SK-N-SH (cell line): ENCODE data around the gene DNHD1. TPM values are rescaled to one million over a fixed set of nuclear protein-coding genes. Genes with fewer than 3 reads are reported as not detected.

Experiments used
- CTCF ChIA-PET: fragments of 300-600, 350-600 bp; formaldehyde crosslinking; extraction: SDS; loops from one replicate; lab custom pipeline; 2021; lab: Yijun Ruan, JAX
- POLR2A ChIA-PET: fragments of 350-600 bp; sonication (Branson Sonifier 250); formaldehyde crosslinking; extraction: SDS; loops from one replicate; lab custom pipeline; 2020; ENCODE audit warnings: antibody characterized with exemption, inconsistent platforms; lab: Yijun Ruan, JAX
- DNase-seq: peaks from one replicate; pipeline ENCODE4 v3.0.0; 2012
- H2AFZ ChIP-seq: fragments of 200-600 bp; sonication (generic); 2 replicates; pipeline ENCODE4 v1.8.1; 2016; ENCODE audit warnings: antibody characterized with exemption, mild to moderate bottlenecking, low read depth
- H3F3A ChIP-seq: fragments of 200-600 bp; sonication (generic); replicated peaks from 2 replicates; pipeline ENCODE3; 2016; ENCODE audit warnings: antibody characterized with exemption, mild to moderate bottlenecking; ENCODE audit not compliant: insufficient read depth
- H3K27ac ChIP-seq, 2 experiments: fragments of 200-500 bp in 1 of 2; fragments of 200-600 bp in 1 of 2; sonication (Bioruptor generic) in 1 of 2; sonication (generic), shearing (Covaris generic) in 1 of 2; 2 replicates each; pipeline versions ENCODE4 v1.5.1 to v1.6.1; 2014 to 2016; ENCODE audit warnings: low read depth in 2 of 2, inconsistent platforms in 1 of 2, low read length in 1 of 2, mild to moderate bottlenecking in 1 of 2, mixed read lengths in 1 of 2
- H3K27me3 ChIP-seq: fragments of 200-600 bp; sonication (generic), shearing (Covaris generic); 2 replicates; pipeline ENCODE4 v1.6.1; 2016; ENCODE audit warnings: mixed run types; ENCODE audit not compliant: insufficient read depth
- H3K36me3 ChIP-seq, 2 experiments: fragments of 200-500 bp in 1 of 2; fragments of 200-600 bp in 1 of 2; sonication (Bioruptor generic) in 1 of 2; sonication (generic) in 1 of 2; replicated peaks in 1 of 2; 2 replicates each; pipeline versions ENCODE3 to v1.5.1; 2014 to 2016; ENCODE audit warnings: low read length in 1 of 2, mild to moderate bottlenecking in 1 of 2; ENCODE audit not compliant: insufficient read depth in 2 of 2, control insufficient read depth in 1 of 2
- H3K4me1 ChIP-seq, 2 experiments: fragments of 200-500 bp in 1 of 2; fragments of 200-600 bp in 1 of 2; sonication (Bioruptor generic) in 1 of 2; sonication (generic), shearing (Covaris generic) in 1 of 2; 2 replicates each; pipeline versions ENCODE4 v1.5.1 to v1.6.1; 2014 to 2016; ENCODE audit warnings: low read depth in 1 of 2, low read length in 1 of 2, mixed run types in 1 of 2; ENCODE audit not compliant: insufficient read depth in 2 of 2, control insufficient read depth in 1 of 2
- H3K4me2 ChIP-seq: fragments of 200-600 bp; sonication (generic), shearing (Covaris generic); 2 replicates; pipeline ENCODE4 v1.6.1; 2017; ENCODE audit warnings: mixed run types
- H3K4me3 ChIP-seq, 2 experiments: fragments of 200-500 bp in 1 of 2; fragments of 200-600 bp in 1 of 2; sonication (Bioruptor generic) in 1 of 2; sonication (generic), shearing (Covaris generic) in 1 of 2; 2 replicates each; pipeline versions ENCODE4 v1.5.1 to v1.8.1; 2014 to 2016; ENCODE audit warnings: low read depth in 2 of 2, inconsistent platforms in 1 of 2, low read length in 1 of 2, mild to moderate bottlenecking in 1 of 2, mixed read lengths in 1 of 2, moderate library complexity in 1 of 2
- H3K79me2 ChIP-seq: fragments of 200-600 bp; sonication (generic); 2 replicates; pipeline ENCODE4 v1.8.1; 2017; ENCODE audit warnings: mild to moderate bottlenecking; ENCODE audit not compliant: insufficient read depth
- H3K9ac ChIP-seq: fragments of 200-600 bp; sonication (generic); 2 replicates; pipeline ENCODE4 v1.6.1; 2017; ENCODE audit warnings: mixed run types
- H3K9me2 ChIP-seq: fragments of 200-600 bp; sonication (generic); 2 replicates; pipeline ENCODE4 v1.6.1; 2017; ENCODE audit warnings: mixed run types
- H3K9me3 ChIP-seq: fragments of 200-600 bp; sonication (generic); 2 replicates; pipeline ENCODE4 v1.6.1; 2017; ENCODE audit warnings: mixed run types, mild to moderate bottlenecking, moderate library complexity
- H4K20me1 ChIP-seq: fragments of 200-600 bp; sonication (generic); 2 replicates; pipeline ENCODE4 v1.6.1; 2017; ENCODE audit warnings: mild to moderate bottlenecking, mixed run types; ENCODE audit not compliant: insufficient read depth
- CHD2 ChIP-seq: fragments of 150-350 bp; IDR thresholded peaks from 2 replicates; pipeline ENCODE4 v1.6.1; 2018; ENCODE audit warnings: low read length; ENCODE audit not compliant: partially characterized antibody
- CTCF ChIP-seq: fragments of 200-600 bp; sonication (generic); IDR thresholded peaks from 2 replicates; pipeline ENCODE4 v1.6.1; 2017; ENCODE audit warnings: antibody characterized with exemption, mild to moderate bottlenecking, moderate library complexity
- EZH2phosphoT487 ChIP-seq: fragments of 200-600 bp; sonication (generic); IDR thresholded peaks from 2 replicates; pipeline ENCODE4 v1.6.1; 2017; ENCODE audit warnings: low read depth, mixed run types, mild to moderate bottlenecking, antibody characterized with exemption, moderate library complexity, borderline replicate concordance
- FOSL2 ChIP-seq: IDR thresholded peaks from 2 replicates; pipeline ENCODE4 v1.4.0; 2012; ENCODE audit warnings: low read depth, mild to moderate bottlenecking, moderate library complexity, borderline replicate concordance
- FOXJ3 ChIP-seq: sonication (generic); formaldehyde crosslinking; IDR thresholded peaks from 2 replicates; pipeline ENCODE4 v1.5.1; 2020; ENCODE audit warnings: mild to moderate bottlenecking, missing genetic modification reagents
- FOXM1 ChIP-seq: IDR thresholded peaks from 2 replicates; pipeline ENCODE4 v1.4.0; 2012; ENCODE audit warnings: low read depth, mild to moderate bottlenecking
- GABPA ChIP-seq: IDR thresholded peaks from 2 replicates; pipeline ENCODE4 v1.4.0; 2012; ENCODE audit warnings: low read depth, mild to moderate bottlenecking
- IRF3 ChIP-seq: fragments of 150-350 bp; IDR thresholded peaks from 2 replicates; pipeline ENCODE4 v1.6.1; 2016; ENCODE audit warnings: mild to moderate bottlenecking, low read depth, low read length
- MAX ChIP-seq: IDR thresholded peaks from 2 replicates; pipeline ENCODE4 v1.4.0; 2012; ENCODE audit warnings: low read depth
- MEF2A ChIP-seq: IDR thresholded peaks from 2 replicates; pipeline ENCODE4 v1.4.0; 2012; ENCODE audit warnings: low read depth, borderline replicate concordance
- MXI1 ChIP-seq: IDR thresholded peaks from 2 replicates; pipeline ENCODE4 v1.6.1; 2012; ENCODE audit warnings: mild to moderate bottlenecking, low read depth, low read length, improper control_type of control experiment
- NRF1 ChIP-seq: IDR thresholded peaks from 2 replicates; pipeline ENCODE4 v1.6.1; 2012; ENCODE audit warnings: low read depth, mild to moderate bottlenecking, low read length
- PBX3 ChIP-seq: IDR thresholded peaks from 2 replicates; pipeline ENCODE4; 2012
- POLR2AphosphoS5 ChIP-seq: IDR thresholded peaks from 2 replicates; pipeline ENCODE4 v1.6.1; 2012; ENCODE audit warnings: low read depth, low read length
- RXRA ChIP-seq: IDR thresholded peaks from 2 replicates; pipeline ENCODE4 v1.4.0; 2012; ENCODE audit warnings: low read depth, mild to moderate bottlenecking, borderline replicate concordance
- SIN3A ChIP-seq: IDR thresholded peaks from 2 replicates; pipeline ENCODE4 v1.6.1; 2012; ENCODE audit warnings: low read depth, mild to moderate bottlenecking, low read length, moderate library complexity, borderline replicate concordance
- YY1 ChIP-seq: IDR thresholded peaks from 2 replicates; pipeline ENCODE4 v1.4.0; 2012; ENCODE audit warnings: low read depth, mild to moderate bottlenecking
- polyA plus RNA-seq, 3 experiments: library from polyadenylated mRNA; depleted of rRNA; stranded (reverse); fragments of >200 nt; gene quantifications; 2 replicates each; pipeline ENCODE4 v1.2.3, GENCODE V29; 2012

DNHD1 gene
- polyA plus RNA-seq, 1 of the 3 experiments (the other 2 are of a cell fraction), result 5.3 TPM

GRCh38 chr11:6505577-6506240 lies 8.6 kb downstream of the DNHD1 start (continued):
- TF ChIP-seq RXRA (no peak), NRF1 (no peak)

DNA sequence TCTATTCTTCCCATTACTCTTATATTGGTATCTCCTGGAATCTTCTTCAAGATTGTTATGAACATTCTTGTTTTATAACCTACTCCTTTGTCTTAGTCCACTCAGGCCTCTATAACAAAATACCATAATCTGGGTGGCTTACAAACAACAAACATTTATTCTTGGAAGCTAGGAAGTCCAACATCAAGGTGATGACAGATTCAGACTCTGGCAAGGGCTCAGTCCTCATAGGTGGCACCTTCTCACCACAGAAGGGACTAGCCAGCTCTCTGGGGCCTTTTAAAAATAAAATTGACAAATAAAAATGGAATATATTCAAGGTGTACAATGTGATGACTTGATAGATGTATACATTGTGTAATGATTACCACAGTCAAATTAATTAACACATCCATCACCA lies 19.8 kb downstream of the DNHD1 start:
- no peak overlapping the region for H3K4me2 ChIP-seq
- H3K27ac ChIP-seq, result no peak overlapping the region
- peaks cover 23 to 35% of the 10 kb centered on the region in 2 experiments for H3K36me3 ChIP-seq
- no peaks in the 10 kb centered on the region for H3F3A ChIP-seq
- no peaks in the 10 kb centered on the region for H3K27me3 ChIP-seq
- H3K4me1 ChIP-seq, result no peaks in the 10 kb centered on the region
- no peak overlapping the region for H3K9ac ChIP-seq
- TF ChIP-seq MEF2A, result no peak
- TF ChIP-seq EZH2phosphoT487, result no peak
- TF ChIP-seq MXI1, result no peak
- no peak for TF ChIP-seq SIN3A
- TF ChIP-seq IRF3, result no peak
- no peak for TF ChIP-seq YY1
- TF ChIP-seq FOXM1, result no peak
- no peak for TF ChIP-seq FOXJ3 (CRISPR knock-in tag)
- TF ChIP-seq PBX3, result no peak
- TF ChIP-seq CTCF, result no peak
- TF ChIP-seq GABPA, result no peak
- no peak for TF ChIP-seq FOSL2
- no peak for TF ChIP-seq POLR2AphosphoS5
- no peak for TF ChIP-seq MAX
- no peak for TF ChIP-seq CHD2
- TF ChIP-seq, all 33 proteins: peak for 0
- ChIA-PET POLR2A (no interaction called here), CTCF (no interaction called here)
- H3K4me3 ChIP-seq, result no peak overlapping the region
- DNase-seq, result no peak
- no peaks in the 10 kb centered on the region for H4K20me1 ChIP-seq
- no peaks in the 10 kb centered on the region for H3K9me2 ChIP-seq
- H3K9me3 ChIP-seq, result no peaks in the 10 kb centered on the region
- H2AFZ ChIP-seq, result no peak overlapping the region
- no peaks in the 10 kb centered on the region for H3K79me2 ChIP-seq
